Measurements from ENCODE around the gene SHTN1. TPM values are rescaled to one million over a fixed set of nuclear protein-coding genes. Genes with fewer than 3 reads are reported as not detected.

SHTN1 gene
- total and polyA plus RNA-seq, 2 experiments from 2014 or later: 6.7 to 8.0 TPM

DNA sequence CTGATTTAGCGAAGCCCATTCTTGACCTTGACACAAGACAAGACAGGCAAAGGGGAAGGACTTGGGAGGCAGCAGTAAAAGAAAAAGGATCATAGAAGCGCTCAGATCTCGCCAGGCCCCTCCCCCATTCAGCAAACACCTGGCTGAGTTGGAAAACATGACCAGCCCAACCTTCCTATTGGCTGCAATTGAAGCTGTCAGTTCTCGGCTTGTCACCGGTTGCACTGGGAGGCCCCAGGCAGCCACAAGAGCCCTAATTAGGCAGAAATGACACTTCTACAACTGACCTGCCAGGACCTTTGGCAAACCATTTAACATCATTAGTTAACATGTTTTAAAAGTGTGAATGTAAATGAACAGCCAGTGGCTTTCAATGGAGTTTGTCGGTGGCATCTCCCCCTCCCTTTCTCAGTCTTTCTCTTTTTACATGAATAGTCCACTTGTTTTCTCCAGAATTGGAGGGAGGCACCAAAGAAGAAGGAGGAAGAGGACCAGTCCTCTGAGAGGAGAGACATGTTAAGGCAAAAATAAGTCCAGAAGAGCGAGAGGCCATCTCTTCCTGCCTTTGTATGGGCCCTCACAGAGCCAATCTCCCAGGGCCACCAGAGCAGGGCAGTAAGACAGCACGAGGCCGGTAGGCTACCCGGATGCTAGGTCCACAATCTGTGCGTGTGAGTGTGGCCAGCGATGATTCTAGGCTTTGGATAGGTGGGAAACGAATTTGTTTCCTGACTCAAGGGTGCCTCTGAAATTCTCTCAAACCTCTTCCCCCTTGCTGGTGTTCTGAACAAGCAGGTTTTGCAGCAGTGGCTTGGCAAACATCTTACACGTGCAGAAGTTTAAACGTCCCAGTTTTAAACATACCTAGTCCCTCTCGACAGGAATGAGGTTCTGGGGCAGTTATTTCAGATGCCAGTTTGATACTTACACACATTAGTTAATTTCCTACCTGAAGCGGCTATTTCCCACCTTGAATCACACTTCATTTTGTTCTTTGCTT is 170.7 kb downstream of the SHTN1 start (continued):
- TF ChIP-seq, protein P1, sequence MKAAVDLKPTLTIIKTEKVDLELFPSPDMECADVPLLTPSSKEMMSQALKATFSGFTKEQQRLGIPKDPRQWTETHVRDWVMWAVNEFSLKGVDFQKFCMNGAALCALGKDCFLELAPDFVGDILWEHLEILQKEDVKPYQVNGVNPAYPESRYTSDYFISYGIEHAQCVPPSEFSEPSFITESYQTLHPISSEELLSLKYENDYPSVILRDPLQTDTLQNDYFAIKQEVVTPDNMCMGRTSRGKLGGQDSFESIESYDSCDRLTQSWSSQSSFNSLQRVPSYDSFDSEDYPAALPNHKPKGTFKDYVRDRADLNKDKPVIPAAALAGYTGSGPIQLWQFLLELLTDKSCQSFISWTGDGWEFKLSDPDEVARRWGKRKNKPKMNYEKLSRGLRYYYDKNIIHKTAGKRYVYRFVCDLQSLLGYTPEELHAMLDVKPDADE (IDR thresholded peaks at IDR 0.05): no peak

DNA sequence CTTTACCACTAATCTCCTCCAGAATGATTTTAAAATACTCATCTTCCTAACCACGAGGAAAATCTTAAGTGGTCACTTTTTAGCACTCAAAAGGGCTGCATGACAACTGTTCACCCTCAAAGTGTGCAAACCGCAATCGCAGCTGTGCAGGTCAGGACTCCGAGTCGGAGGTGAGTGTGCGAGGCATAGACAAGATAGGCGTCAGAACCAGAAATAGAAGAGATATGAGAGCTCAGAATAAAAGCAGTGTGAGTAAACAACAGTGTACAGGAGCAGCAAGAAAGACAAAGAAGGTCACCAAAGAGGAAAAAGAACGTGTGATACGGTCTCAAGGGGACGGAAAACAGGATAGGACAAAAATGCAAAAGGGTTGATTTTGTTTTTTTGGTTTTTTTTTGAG is 173.2 kb downstream of the SHTN1 start:
- Histone ChIP-seq H3F3A (replicated peaks; ENCODE audit: low read depth) (no peaks in the 10 kb centered on the region; the same call in 1 of the 2 replicates), H3K4me1 (ENCODE audit: insufficient read depth) (peaks cover 42% of the 10 kb centered on the region), H3K79me2 (replicated peaks; ENCODE audit: insufficient read depth) (no peaks in the 10 kb centered on the region), H2AFZ (no peak overlapping the region), H3K9me2 (ENCODE audit: insufficient read depth) (no peaks in the 10 kb centered on the region), H3K27ac (ENCODE audit: low read depth) (no peak overlapping the region), H4K20me1 (replicated peaks; ENCODE audit: insufficient read depth) (no peaks in the 10 kb centered on the region), H3K4me2 (no peak overlapping the region), H3K4me3 (no peak overlapping the region), H3K36me3 (ENCODE audit: insufficient read depth) (no peaks in the 10 kb centered on the region), H3K27me3 (ENCODE audit: insufficient read depth) (no peaks in the 10 kb centered on the region)
- no peak for TF ChIP-seq ZNF331 (CRISPR knock-in tag; IDR thresholded peaks at IDR 0.05; ENCODE audit: low read depth)
- TF ChIP-seq JUNB (IDR thresholded peaks at IDR 0.05; ENCODE audit: unreplicated experiment): no peak
- TF ChIP-seq STAT1 (IDR thresholded peaks at IDR 0.05; ENCODE audit: unreplicated experiment): no peak
- DNase-seq (ENCODE audit: low spot score): no peak
- Mint-ChIP-seq H3K27me3 (ENCODE audit: insufficient read depth, low read depth, poor library complexity) (peaks cover 8% of the 10 kb centered on the region), H3K27ac (no peak overlapping the region), H3K4me3 (no peak overlapping the region), H3K36me3 (ENCODE audit: low read depth) (no peaks in the 10 kb centered on the region), H3K4me1 (peaks cover 42% of the 10 kb centered on the region), H3K9me3 (no peaks in the 10 kb centered on the region)
- ATAC-seq: no peak

Small RNAs within 50 kb of the gene (small RNA-seq; reads per million reads assigned to genes)
- not detected for gene AC012308.1 (ENCODE audit: low replicate concordance)

Other genes starting within 250 kb of the SHTN1 start
- gene ENO4, start 155.7 kb downstream of the SHTN1 start, total RNA-seq (2014; rRNA removed; shearing (Covaris generic)): 0.04 and 0.24 TPM in 2 replicates
- 0.44 and 0.59 TPM in 2 replicates for gene ENO4, start 155.7 kb downstream of the SHTN1 start, polyA plus RNA-seq (2016; fragmentation: Nextera tagmentation; extraction: Ambion mirVana)
- gene VAX1, start 133.1 kb upstream of the SHTN1 start, total RNA-seq (2014; rRNA removed; shearing (Covaris generic)): not detected in 2 replicates
- gene VAX1, start 133.1 kb upstream of the SHTN1 start, polyA plus RNA-seq (2016; fragmentation: Nextera tagmentation; extraction: Ambion mirVana): not detected in 2 replicates
- not detected in 2 replicates for gene KCNK18, start 192.3 kb upstream of the SHTN1 start, total RNA-seq (2014; rRNA removed; shearing (Covaris generic))
- gene KCNK18, start 192.3 kb upstream of the SHTN1 start, polyA plus RNA-seq (2016; fragmentation: Nextera tagmentation; extraction: Ambion mirVana): not detected in 2 replicates
- 7.8 and 8.7 TPM in 2 replicates for gene SLC18A2, start 235.9 kb upstream of the SHTN1 start, total RNA-seq (2014; rRNA removed; shearing (Covaris generic))
- 4.3 TPM in 2 replicates for gene SLC18A2, start 235.9 kb upstream of the SHTN1 start, polyA plus RNA-seq (2016; fragmentation: Nextera tagmentation; extraction: Ambion mirVana)